Measurements from ENCODE around the gene CDKN2C.
"Not testable (repeated sequence)": the region's sequence is repeated elsewhere in the genome, so short reads cannot be mapped to it uniquely, and the experiment has no call there.

CDKN2C gene

DNA sequence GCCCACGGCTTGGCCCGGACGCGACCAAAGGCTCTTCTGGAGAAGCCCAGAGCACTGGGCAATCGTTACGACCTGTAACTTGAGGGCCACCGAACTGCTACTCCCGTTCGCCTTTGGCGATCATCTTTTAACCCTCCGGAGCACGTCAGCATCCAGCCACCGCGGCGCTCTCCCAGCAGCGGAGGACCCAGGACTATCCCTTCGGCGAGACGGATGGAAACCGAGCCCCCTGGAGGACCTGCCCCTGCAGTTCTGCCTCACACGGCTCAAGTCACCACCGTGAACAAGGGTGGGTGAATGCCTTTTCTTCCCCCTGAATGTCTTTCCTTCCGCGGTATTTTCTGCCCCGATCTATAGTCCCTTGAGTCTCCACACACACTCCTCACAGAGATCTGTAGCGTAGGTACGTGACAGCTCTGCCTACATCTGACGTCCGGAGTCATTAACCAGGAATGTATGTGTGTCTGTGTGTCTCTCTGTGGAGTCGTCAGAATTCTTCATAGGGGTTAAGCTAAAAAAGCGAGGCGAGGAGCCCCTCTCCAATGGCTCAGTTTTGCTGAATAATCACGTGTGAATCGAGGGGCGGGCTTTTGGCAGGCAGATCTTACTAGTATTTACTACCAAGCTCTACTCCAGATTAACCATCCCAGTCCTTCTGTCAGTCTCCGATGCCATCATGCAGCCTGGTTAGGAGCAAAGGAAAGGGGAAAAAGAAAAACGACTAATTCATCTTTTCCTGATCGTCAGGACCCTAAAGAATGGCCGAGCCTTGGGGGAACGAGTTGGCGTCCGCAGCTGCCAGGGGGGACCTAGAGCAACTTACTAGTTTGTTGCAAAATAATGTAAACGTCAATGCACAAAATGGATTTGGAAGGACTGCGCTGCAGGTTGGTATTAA, at the start of gene CDKN2C:
Gene CDKN2C, plus strand, starts transcription at position 635 of the 898 bp plus-strand sequence. Its CDS starts 124 bp downstream, at position 759.
- Histone ChIP-seq H3K27ac (ENCODE audit: low read length) (peak within 1 kb of the TSS; percentile 92), H3K9me3 (ENCODE audit: control insufficient read depth in 2 of 2, low read length in 2 of 2) (no peaks in the 10 kb centered on the region), H3K9ac (ENCODE audit: low read length in 2 of 2) (peak within 1 kb of the TSS; percentile 83 to 84), H3K36me3 (ENCODE audit: control insufficient read depth in 2 of 2, insufficient read depth in 2 of 2, low read length in 2 of 2) (no peaks in the 10 kb centered on the region), H3K27me3 (ENCODE audit: control insufficient read depth in 1 of 2, insufficient read depth in 2 of 2, low read length in 2 of 2) (no peaks in the 10 kb centered on the region), H3K4me3 (ENCODE audit: low read length in 2 of 2) (peak within 1 kb of the TSS; percentile 68 to 97), H3K4me1 (ENCODE audit: control insufficient read depth, insufficient read depth, low read length) (peaks cover 17% of the 10 kb centered on the region)

DNA sequence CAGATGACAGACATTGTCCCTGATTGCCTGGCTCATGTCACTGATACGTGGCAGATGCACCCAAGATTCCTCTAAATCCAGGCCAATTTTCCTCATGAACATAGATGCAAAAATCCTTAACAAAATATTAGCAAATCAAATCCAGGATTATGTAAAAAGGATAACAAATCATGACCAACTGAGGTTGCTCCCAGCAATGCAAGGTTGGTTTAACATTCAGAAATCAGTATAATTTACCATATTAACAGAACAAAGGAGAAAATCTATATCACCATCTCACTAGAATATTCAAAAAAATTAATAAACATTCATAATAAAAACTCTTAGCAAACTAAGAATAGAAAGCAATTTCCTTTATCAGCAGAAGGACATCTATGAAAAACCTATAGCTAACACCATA, 49.6 kb upstream of the CDKN2C start:
- no peaks in the 10 kb centered on the region for H3K9me3 ChIP-seq (ENCODE audit: control insufficient read depth in 2 of 2, low read length in 2 of 2)
- H3K9ac ChIP-seq (ENCODE audit: low read length in 2 of 2): no peak overlapping the region
- H3K27me3 ChIP-seq (ENCODE audit: control insufficient read depth in 1 of 2, insufficient read depth in 2 of 2, low read length in 2 of 2): no peaks in the 10 kb centered on the region
- H3K4me3 ChIP-seq (ENCODE audit: low read length in 2 of 2): no peak overlapping the region
- no peaks in the 10 kb centered on the region for H3K36me3 ChIP-seq (ENCODE audit: control insufficient read depth in 2 of 2, insufficient read depth in 2 of 2, low read length in 2 of 2)
- H3K27ac ChIP-seq (ENCODE audit: low read length): no peak overlapping the region
- H3K4me1 ChIP-seq (ENCODE audit: control insufficient read depth, insufficient read depth, low read length): no peaks in the 10 kb centered on the region

DNA sequence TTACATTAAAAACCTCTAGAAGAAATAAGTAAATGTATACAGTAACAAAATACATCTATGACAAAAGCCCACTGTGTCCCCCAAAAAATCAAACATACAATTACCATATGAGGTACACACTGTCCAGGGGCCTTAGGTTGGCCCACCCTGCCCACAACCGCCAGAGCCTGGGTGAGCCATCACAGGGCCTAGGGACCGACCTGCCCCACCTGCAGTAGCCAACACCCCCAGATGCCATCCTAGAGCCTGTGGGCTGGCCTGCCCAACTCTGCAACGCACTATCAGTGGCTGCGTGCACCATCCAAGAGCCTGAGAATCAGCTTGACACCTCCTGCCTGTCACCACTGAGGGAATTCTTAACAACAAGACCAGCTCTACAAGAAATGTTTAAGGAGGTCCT, 49.0 kb upstream of the CDKN2C start:
- no peaks in the 10 kb centered on the region for H3K4me1 ChIP-seq (ENCODE audit: control insufficient read depth, insufficient read depth, low read length)
- H3K9me3 ChIP-seq (ENCODE audit: control insufficient read depth in 2 of 2, low read length in 2 of 2): no peaks in the 10 kb centered on the region
- no peaks in the 10 kb centered on the region for H3K27me3 ChIP-seq (ENCODE audit: control insufficient read depth in 1 of 2, insufficient read depth in 2 of 2, low read length in 2 of 2)
- no peak overlapping the region for H3K27ac ChIP-seq (ENCODE audit: low read length)
- H3K4me3 ChIP-seq (ENCODE audit: low read length in 2 of 2): no peak overlapping the region
- H3K9ac ChIP-seq (ENCODE audit: low read length in 2 of 2): no peak overlapping the region
- no peaks in the 10 kb centered on the region for H3K36me3 ChIP-seq (ENCODE audit: control insufficient read depth in 2 of 2, insufficient read depth in 2 of 2, low read length in 2 of 2)

DNA sequence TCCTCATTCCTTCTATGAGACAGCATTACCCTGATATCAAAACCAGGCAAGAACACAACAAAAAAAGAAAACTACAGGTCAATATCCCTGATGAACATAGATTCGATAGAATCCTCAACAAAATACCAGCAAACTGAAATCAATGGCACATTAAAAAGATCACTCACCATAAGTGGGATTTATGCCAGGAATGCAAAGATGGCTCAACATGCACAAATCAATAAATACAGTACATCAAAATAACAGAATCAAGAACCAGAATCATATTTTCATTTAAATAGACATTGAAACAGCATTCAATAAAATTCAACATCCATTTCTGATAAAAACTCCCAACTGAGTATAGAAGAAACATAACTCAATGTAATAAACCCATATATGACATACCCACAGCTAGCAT, 46.5 kb upstream of the CDKN2C start:
- H3K9me3 ChIP-seq (ENCODE audit: control insufficient read depth in 2 of 2, low read length in 2 of 2): no peaks in the 10 kb centered on the region
- no peaks in the 10 kb centered on the region for H3K27me3 ChIP-seq (ENCODE audit: control insufficient read depth in 1 of 2, insufficient read depth in 2 of 2, low read length in 2 of 2)
- H3K27ac ChIP-seq (ENCODE audit: low read length): no peak overlapping the region
- no peak overlapping the region for H3K4me3 ChIP-seq (ENCODE audit: low read length in 2 of 2)
- H3K36me3 ChIP-seq (ENCODE audit: control insufficient read depth in 2 of 2, insufficient read depth in 2 of 2, low read length in 2 of 2): no peaks in the 10 kb centered on the region
- H3K4me1 ChIP-seq (ENCODE audit: control insufficient read depth, insufficient read depth, low read length): no peaks in the 10 kb centered on the region
- H3K9ac ChIP-seq (ENCODE audit: low read length in 2 of 2): no peak overlapping the region

DNA sequence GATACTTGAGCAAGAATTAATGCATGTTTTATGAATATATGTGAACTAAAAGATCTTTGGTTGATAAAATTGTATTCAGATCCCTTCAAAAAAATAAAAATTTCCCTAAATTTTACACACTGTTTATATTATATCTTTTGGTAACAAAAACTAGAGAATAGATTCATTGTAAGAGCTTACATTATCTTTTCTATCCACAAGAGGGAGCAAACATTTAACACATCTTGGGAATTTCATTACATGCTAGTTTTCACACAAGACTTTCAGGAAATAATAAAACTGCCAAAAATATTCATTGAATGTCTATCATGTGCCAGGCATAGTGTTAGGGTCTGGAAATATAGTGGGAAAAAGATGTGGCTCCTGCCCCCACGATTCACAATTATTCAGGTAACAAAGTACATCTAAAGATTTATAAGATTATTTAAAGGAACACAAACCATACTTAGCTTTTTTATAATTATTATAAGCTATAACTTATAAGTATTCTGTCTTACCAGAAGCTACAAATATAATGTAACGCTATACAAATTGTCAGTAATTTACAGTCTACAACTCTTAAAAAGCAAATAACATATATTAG, 40.6 kb upstream of the CDKN2C start:
- Histone ChIP-seq H3K4me3 (ENCODE audit: low read length in 2 of 2) (no peak overlapping the region), H3K9me3 (ENCODE audit: control insufficient read depth in 2 of 2, low read length in 2 of 2) (no peaks in the 10 kb centered on the region), H3K27me3 (ENCODE audit: control insufficient read depth in 1 of 2, insufficient read depth in 2 of 2, low read length in 2 of 2) (no peaks in the 10 kb centered on the region), H3K27ac (ENCODE audit: low read length) (no peak overlapping the region), H3K4me1 (ENCODE audit: control insufficient read depth, insufficient read depth, low read length) (no peaks in the 10 kb centered on the region), H3K9ac (ENCODE audit: low read length in 2 of 2) (no peak overlapping the region), H3K36me3 (ENCODE audit: control insufficient read depth in 2 of 2, insufficient read depth in 2 of 2, low read length in 2 of 2) (no peaks in the 10 kb centered on the region)

DNA sequence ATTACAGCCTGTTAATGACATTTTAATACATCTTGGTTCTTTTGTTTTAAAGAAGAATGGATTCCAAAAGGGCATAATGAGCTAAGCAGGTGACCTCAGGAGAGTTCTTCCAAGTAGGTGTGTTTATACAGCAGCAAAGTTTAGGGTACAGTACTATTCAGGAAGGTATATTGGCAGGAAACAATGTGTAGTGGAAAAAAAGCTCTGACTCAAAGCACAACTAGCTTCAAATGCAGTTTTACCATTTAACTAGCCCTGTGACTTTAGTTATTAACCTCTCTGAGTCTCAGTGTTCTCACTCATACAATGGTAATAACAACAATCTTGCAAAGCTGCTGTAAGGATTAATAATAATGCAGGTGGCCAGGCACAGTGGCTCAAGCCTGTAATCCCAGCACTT, 39.9 kb upstream of the CDKN2C start:
- Histone ChIP-seq H3K9ac (ENCODE audit: low read length in 2 of 2) (no peak overlapping the region), H3K4me1 (ENCODE audit: control insufficient read depth, insufficient read depth, low read length) (no peaks in the 10 kb centered on the region), H3K36me3 (ENCODE audit: control insufficient read depth in 2 of 2, insufficient read depth in 2 of 2, low read length in 2 of 2) (no peaks in the 10 kb centered on the region), H3K9me3 (ENCODE audit: control insufficient read depth in 2 of 2, low read length in 2 of 2) (no peaks in the 10 kb centered on the region), H3K27me3 (ENCODE audit: control insufficient read depth in 1 of 2, insufficient read depth in 2 of 2, low read length in 2 of 2) (no peaks in the 10 kb centered on the region), H3K27ac (ENCODE audit: low read length) (no peak overlapping the region), H3K4me3 (ENCODE audit: low read length in 2 of 2) (no peak overlapping the region)

DNA sequence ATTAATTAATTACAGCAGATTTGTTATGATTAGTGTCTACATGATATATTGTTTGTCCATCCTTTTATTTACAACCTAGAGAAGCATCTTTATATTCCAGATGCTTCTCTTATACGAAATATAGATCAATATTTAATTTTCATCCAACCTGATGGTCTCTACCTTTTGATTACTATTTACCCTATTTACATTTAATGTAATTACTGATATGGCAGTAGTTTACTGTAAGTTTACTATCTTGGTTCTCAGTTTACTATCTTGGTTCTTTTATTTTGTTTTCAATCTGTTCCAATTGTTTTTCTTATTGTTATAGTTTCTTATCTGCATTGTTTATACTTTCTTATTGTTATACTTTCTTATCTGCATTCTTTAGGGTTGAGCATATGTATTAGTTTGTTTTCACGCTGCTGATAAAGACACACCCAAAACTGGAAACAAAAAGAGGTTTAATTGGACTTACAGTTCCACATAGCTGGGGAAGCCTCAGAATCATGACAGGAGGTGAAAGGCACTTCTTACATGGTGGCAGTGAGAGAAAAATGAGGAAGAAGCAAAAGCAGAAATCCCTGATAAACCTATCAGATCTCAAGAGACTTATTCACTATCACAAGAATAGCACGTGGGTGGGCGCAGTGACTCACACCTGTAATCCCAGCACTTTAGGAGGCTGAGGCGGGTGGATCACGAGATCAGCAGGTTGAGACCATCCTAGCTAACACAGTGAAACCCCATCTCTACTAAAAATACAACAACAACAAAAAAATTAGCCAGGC, 38.9 kb upstream of the CDKN2C start:
- Histone ChIP-seq H3K36me3 (ENCODE audit: control insufficient read depth in 2 of 2, insufficient read depth in 2 of 2, low read length in 2 of 2) (no peaks in the 10 kb centered on the region), H3K9me3 (ENCODE audit: control insufficient read depth in 2 of 2, low read length in 2 of 2) (no peaks in the 10 kb centered on the region), H3K4me1 (ENCODE audit: control insufficient read depth, insufficient read depth, low read length) (no peaks in the 10 kb centered on the region), H3K27me3 (ENCODE audit: control insufficient read depth in 1 of 2, insufficient read depth in 2 of 2, low read length in 2 of 2) (no peaks in the 10 kb centered on the region), H3K4me3 (ENCODE audit: low read length in 2 of 2) (no peak overlapping the region), H3K27ac (ENCODE audit: low read length) (no peak overlapping the region), H3K9ac (ENCODE audit: low read length in 2 of 2) (no peak overlapping the region)

DNA sequence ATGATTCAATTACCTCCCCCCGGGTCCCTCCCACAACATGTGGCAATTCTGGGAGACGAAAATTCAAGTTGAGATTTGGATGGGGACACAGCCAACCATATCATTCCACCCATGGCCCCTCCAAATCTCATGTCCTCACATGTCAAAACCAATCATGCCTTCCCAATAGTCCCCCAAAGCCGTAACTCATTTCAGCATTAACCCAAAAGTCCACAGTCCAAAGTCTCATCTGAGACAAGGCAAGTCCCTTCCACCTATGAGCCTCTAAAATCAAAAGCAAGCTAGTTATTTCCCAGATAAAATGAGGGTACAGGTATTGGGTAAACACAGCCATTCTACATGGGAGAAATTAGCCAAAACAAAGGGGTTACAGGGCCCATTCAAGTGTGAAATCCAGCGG, 38.0 kb upstream of the CDKN2C start:
- not testable (repeated sequence) for H3K9ac ChIP-seq (ENCODE audit: low read length in 2 of 2); H3K36me3 ChIP-seq (ENCODE audit: control insufficient read depth in 2 of 2, insufficient read depth in 2 of 2, low read length in 2 of 2); H3K27me3 ChIP-seq (ENCODE audit: control insufficient read depth in 1 of 2, insufficient read depth in 2 of 2, low read length in 2 of 2); H3K9me3 ChIP-seq (ENCODE audit: control insufficient read depth in 2 of 2, low read length in 2 of 2); H3K4me3 ChIP-seq (ENCODE audit: low read length in 2 of 2); H3K4me1 ChIP-seq (ENCODE audit: control insufficient read depth, insufficient read depth, low read length); H3K27ac ChIP-seq (ENCODE audit: low read length)

DNA sequence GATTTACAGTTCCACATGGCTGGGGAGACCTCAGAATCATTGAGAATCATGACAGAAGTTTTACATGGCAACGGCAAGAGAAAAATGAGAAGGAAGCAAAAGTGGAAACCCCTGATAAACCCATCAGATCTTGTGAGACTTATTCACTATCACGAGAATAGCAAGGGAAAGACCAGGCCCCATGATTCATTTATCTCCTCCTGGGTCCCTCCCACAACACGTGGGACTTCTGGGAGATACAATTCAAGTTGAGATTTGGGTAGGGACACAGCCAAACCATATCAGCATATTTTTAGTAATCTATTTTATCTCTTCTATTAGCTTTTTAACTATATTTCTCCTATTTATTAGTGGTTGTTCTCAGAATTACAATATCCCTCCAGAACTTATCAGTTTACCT, 36.3 kb upstream of the CDKN2C start:
- H3K4me1 ChIP-seq (ENCODE audit: control insufficient read depth, insufficient read depth, low read length); H3K9me3 ChIP-seq (ENCODE audit: control insufficient read depth in 2 of 2, low read length in 2 of 2); H3K9ac ChIP-seq (ENCODE audit: low read length in 2 of 2); H3K27ac ChIP-seq (ENCODE audit: low read length); H3K36me3 ChIP-seq (ENCODE audit: control insufficient read depth in 2 of 2, insufficient read depth in 2 of 2, low read length in 2 of 2); H3K4me3 ChIP-seq (ENCODE audit: low read length in 2 of 2); H3K27me3 ChIP-seq (ENCODE audit: control insufficient read depth in 1 of 2, insufficient read depth in 2 of 2, low read length in 2 of 2): not testable (repeated sequence)

DNA sequence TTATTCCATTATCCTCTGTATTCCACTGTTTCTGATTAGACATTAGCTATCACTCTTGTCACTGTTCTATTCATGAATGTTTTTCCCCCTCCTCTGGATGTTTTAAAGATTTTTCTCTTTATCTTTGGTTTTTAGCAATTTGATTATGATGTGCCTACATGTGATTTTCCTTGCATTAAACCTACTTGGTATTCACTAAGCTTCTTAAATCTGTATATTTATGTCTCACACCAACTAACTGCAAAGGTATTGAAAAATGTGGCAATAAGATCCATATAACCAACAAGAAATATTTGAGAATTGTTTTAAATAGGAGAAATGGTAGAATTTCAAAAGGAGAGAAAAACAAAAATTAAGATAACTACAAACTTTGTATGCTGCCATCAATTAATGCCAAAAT, 35.2 kb upstream of the CDKN2C start:
- no peak overlapping the region for H3K9ac ChIP-seq (ENCODE audit: low read length in 2 of 2)
- no peaks in the 10 kb centered on the region for H3K9me3 ChIP-seq (ENCODE audit: control insufficient read depth in 2 of 2, low read length in 2 of 2)
- no peaks in the 10 kb centered on the region for H3K36me3 ChIP-seq (ENCODE audit: control insufficient read depth in 2 of 2, insufficient read depth in 2 of 2, low read length in 2 of 2)
- H3K4me1 ChIP-seq (ENCODE audit: control insufficient read depth, insufficient read depth, low read length): no peaks in the 10 kb centered on the region
- H3K27ac ChIP-seq (ENCODE audit: low read length): no peak overlapping the region
- no peak overlapping the region for H3K4me3 ChIP-seq (ENCODE audit: low read length in 2 of 2)
- no peaks in the 10 kb centered on the region for H3K27me3 ChIP-seq (ENCODE audit: control insufficient read depth in 1 of 2, insufficient read depth in 2 of 2, low read length in 2 of 2)

Measured in stomach smooth muscle (tissue), 2 donors.